HepG2 (cell line): ENCODE results near the gene DEFB129. TPM values are rescaled to one million over a fixed set of nuclear protein-coding genes. Genes with fewer than 3 reads are reported as not detected.

Source experiments
- CCDC6 ChIP-seq: sonication (generic); formaldehyde crosslinking; IDR thresholded peaks from 2 replicates; pipeline ENCODE4 v1.8.1; 2022; ENCODE audit warnings: mild to moderate bottlenecking, missing genetic modification reagents, moderate library complexity
- CHD2 ChIP-seq: IDR thresholded peaks from 2 replicates; pipeline ENCODE4 v1.6.1; 2011; ENCODE audit warnings: low read depth, low read length, improper control_type of control experiment
- CHD4 ChIP-seq: fragments of 200-600 bp; sonication (generic); IDR thresholded peaks from 2 replicates; pipeline ENCODE4 v1.7.0; 2017; ENCODE audit warnings: mild to moderate bottlenecking, low read length, borderline replicate concordance
- ETV5 ChIP-seq: IDR thresholded peaks from 2 replicates; pipeline ENCODE4 v1.6.1; 2018; ENCODE audit warnings: missing biosample characterization, missing genetic modification reagents, inconsistent platforms, borderline replicate concordance
- FIP1L1 ChIP-seq: fragments of 200-400 bp; formaldehyde crosslinking; IDR thresholded peaks from 2 replicates; pipeline ENCODE4 v1.6.1; 2018; ENCODE audit warnings: low read depth, mild to moderate bottlenecking, low read length, moderate library complexity, borderline replicate concordance; ENCODE audit not compliant: insufficient read depth
- FOXK1 ChIP-seq: sonication (generic); formaldehyde crosslinking; IDR thresholded peaks from 2 replicates; pipeline ENCODE4 v1.4.0; 2020; ENCODE audit warnings: low read depth, missing genetic modification reagents, borderline replicate concordance
- MAX ChIP-seq: IDR thresholded peaks from 2 replicates; pipeline ENCODE4 v1.6.1; 2012; ENCODE audit warnings: inconsistent platforms
- MED13 ChIP-seq: sonication (generic); formaldehyde crosslinking; IDR thresholded peaks from 2 replicates; pipeline ENCODE4 v1.5.0; 2020; ENCODE audit warnings: missing genetic modification reagents
- NCOA1 ChIP-seq: sonication (generic); formaldehyde crosslinking; IDR thresholded peaks from 2 replicates; pipeline ENCODE4 v1.9.0; 2021; ENCODE audit warnings: missing genetic modification reagents
- POLR2AphosphoS5 ChIP-seq: IDR thresholded peaks from 2 replicates; pipeline ENCODE4 v1.6.1; 2012; ENCODE audit warnings: low read depth, low read length
- SAP130 ChIP-seq: IDR thresholded peaks from 2 replicates; pipeline ENCODE4 v1.6.1; 2016; ENCODE audit warnings: low read depth
- STAG1 ChIP-seq: sonication (generic); formaldehyde crosslinking; IDR thresholded peaks from 2 replicates; pipeline ENCODE4 v1.4.0; 2020; ENCODE audit warnings: missing genetic modification reagents
- TCF7 ChIP-seq: sonication (generic); IDR thresholded peaks from 2 replicates; pipeline ENCODE4 v1.6.1; 2016; ENCODE audit warnings: antibody characterized with exemption, low read depth
- U2AF2 ChIP-seq: fragments of 200-400 bp; formaldehyde crosslinking; IDR thresholded peaks from 2 replicates; pipeline ENCODE4 v1.6.1; 2017; ENCODE audit warnings: low read depth, mild to moderate bottlenecking, low read length
- ZBED4 ChIP-seq: sonication (generic); formaldehyde crosslinking; IDR thresholded peaks from 2 replicates; pipeline ENCODE4 v1.4.0; 2020; ENCODE audit warnings: missing genetic modification reagents, borderline replicate concordance
- ZC3H4 ChIP-seq: sonication (generic); formaldehyde crosslinking; IDR thresholded peaks from 2 replicates; pipeline ENCODE4 v1.4.0; 2020; ENCODE audit warnings: missing genetic modification reagents, borderline replicate concordance
- ZNF20 ChIP-seq: sonication (generic); formaldehyde crosslinking; IDR thresholded peaks from 2 replicates; pipeline ENCODE4 v1.4.0; 2020; ENCODE audit warnings: mild to moderate bottlenecking, moderate library complexity, missing genetic modification reagents
- ZNF800 ChIP-seq: sonication (generic); formaldehyde crosslinking; IDR thresholded peaks from 2 replicates; pipeline ENCODE4 v1.4.0; 2020; ENCODE audit warnings: missing genetic modification reagents
- polyA plus RNA-seq, 8 experiments: library from polyadenylated mRNA; depleted of rRNA in 3 of 8; stranded (reverse) in 7 of 8; unstranded in 1 of 8; fragments of >200 nt; fragmentation: Illumina TruSeq in 4 of 8; extraction: Trizol in 4 of 8; gene quantifications; 2 replicates each; pipeline versions ENCODE4 v1.2.1 to v1.2.3, GENCODE V29; 2011 to 2016; ENCODE audit warnings: low read depth in 4 of 8, missing spikeins in 1 of 8, mixed read lengths in 1 of 8; ENCODE audit not compliant: insufficient read depth in 1 of 8
- total RNA-seq, 5 experiments: library from RNA; depleted of rRNA; stranded (reverse); fragments of >200 nt; fragmentation: Illumina TruSeq; extraction: Trizol; gene quantifications; 2 replicates each; pipeline ENCODE4 v1.2.3, GENCODE V29; 2016; ENCODE audit warnings: low read depth in 1 of 5
- TF ChIP-seq, protein P1 (sequence below): sonication (generic); formaldehyde crosslinking; IDR thresholded peaks from 2 replicates; pipeline ENCODE4 v1.9.0; 2021; ENCODE audit warnings: missing genetic modification reagents, borderline replicate concordance
- TF ChIP-seq, protein P2 (sequence below): sonication (generic); formaldehyde crosslinking; IDR thresholded peaks from 2 replicates; pipeline ENCODE4 v1.8.1; 2023; ENCODE audit warnings: mild to moderate bottlenecking, missing genetic modification reagents, borderline replicate concordance
- TF ChIP-seq, protein P3 (sequence below): sonication (generic); formaldehyde crosslinking; IDR thresholded peaks from 2 replicates; pipeline ENCODE4 v1.4.0; 2020; ENCODE audit warnings: missing genetic modification reagents

DEFB129 gene
- total and polyA plus RNA-seq, 2 of the 13 experiments (the other 11 are each of a cell fraction or from before 2014, with no cell fraction given) = not detected

DNA sequence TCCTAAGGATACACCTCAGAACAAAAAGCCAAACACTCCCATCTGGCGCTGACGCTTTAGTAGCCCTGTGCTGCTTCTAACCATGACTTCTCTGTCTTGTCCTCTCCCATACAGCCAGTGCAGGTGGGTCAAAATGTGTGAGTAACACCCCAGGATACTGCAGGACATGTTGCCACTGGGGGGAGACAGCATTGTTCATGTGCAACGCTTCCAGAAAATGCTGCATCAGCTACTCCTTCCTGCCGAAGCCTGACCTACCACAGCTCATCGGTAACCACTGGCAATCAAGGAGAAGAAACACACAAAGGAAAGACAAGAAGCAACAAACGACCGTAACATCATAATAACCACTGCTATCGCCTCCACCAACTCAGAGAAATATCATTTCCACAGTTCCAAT, 31.9 kb downstream of the DEFB129 start (continued):
- TF ChIP-seq, protein P1, sequence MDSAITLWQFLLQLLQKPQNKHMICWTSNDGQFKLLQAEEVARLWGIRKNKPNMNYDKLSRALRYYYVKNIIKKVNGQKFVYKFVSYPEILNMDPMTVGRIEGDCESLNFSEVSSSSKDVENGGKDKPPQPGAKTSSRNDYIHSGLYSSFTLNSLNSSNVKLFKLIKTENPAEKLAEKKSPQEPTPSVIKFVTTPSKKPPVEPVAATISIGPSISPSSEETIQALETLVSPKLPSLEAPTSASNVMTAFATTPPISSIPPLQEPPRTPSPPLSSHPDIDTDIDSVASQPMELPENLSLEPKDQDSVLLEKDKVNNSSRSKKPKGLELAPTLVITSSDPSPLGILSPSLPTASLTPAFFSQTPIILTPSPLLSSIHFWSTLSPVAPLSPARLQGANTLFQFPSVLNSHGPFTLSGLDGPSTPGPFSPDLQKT (CRISPR knock-in tag) = no peak
- TF ChIP-seq ZC3H4 (CRISPR knock-in tag) = no peak
- 0 out of 2 replicates have a peak, but pooled peaks have one; percentile 40 for TF ChIP-seq ETV5 (CRISPR knock-in tag)
- no peak for TF ChIP-seq CHD4
- TF ChIP-seq ZNF20 (CRISPR knock-in tag) = no peak
- peak; percentile 49; the same call in 1 of the 2 replicates for TF ChIP-seq ZNF800
- peak; percentile 47 for TF ChIP-seq SAP130
- TF ChIP-seq, protein P2, sequence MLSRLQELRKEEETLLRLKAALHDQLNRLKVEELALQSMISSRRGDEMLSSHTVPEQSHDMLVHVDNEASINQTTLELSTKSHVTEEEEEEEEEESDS (CRISPR knock-in tag) = no peak
- TF ChIP-seq MAX = peak; percentile 31; the same call in 1 of the 2 replicates
- 0 out of 2 replicates have a peak, but pooled peaks have one; percentile 48 for TF ChIP-seq ZBED4 (CRISPR knock-in tag)
- TF ChIP-seq POLR2AphosphoS5 = no peak
- TF ChIP-seq CCDC6 (CRISPR knock-in tag) = no peak
- TF ChIP-seq, protein P3, sequence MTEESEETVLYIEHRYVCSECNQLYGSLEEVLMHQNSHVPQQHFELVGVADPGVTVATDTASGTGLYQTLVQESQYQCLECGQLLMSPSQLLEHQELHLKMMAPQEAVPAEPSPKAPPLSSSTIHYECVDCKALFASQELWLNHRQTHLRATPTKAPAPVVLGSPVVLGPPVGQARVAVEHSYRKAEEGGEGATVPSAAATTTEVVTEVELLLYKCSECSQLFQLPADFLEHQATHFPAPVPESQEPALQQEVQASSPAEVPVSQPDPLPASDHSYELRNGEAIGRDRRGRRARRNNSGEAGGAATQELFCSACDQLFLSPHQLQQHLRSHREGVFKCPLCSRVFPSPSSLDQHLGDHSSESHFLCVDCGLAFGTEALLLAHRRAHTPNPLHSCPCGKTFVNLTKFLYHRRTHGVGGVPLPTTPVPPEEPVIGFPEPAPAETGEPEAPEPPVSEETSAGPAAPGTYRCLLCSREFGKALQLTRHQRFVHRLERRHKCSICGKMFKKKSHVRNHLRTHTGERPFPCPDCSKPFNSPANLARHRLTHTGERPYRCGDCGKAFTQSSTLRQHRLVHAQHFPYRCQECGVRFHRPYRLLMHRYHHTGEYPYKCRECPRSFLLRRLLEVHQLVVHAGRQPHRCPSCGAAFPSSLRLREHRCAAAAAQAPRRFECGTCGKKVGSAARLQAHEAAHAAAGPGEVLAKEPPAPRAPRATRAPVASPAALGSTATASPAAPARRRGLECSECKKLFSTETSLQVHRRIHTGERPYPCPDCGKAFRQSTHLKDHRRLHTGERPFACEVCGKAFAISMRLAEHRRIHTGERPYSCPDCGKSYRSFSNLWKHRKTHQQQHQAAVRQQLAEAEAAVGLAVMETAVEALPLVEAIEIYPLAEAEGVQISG (CRISPR knock-in tag) = no peak
- no peak for TF ChIP-seq NCOA1 (CRISPR knock-in tag)
- TF ChIP-seq TCF7 = no peak
- peak; percentile 34; the same call in 1 of the 2 replicates for TF ChIP-seq FOXK1
- no peak for TF ChIP-seq FIP1L1
- TF ChIP-seq CHD2 = no peak
- no peak for TF ChIP-seq U2AF2
- TF ChIP-seq MED13 (CRISPR knock-in tag) = no peak
- peak; percentile 84 for TF ChIP-seq STAG1
